Ectodermal cell (in vitro differentiated cells): ENCODE data around the gene THSD4.

ENCODE experiments used
- H3K27ac ChIP-seq: 2 replicates; pipeline ENCODE4 v1.7.0; 2013; ENCODE audit warnings: mild to moderate bottlenecking, low read depth, low read length; ENCODE audit not compliant: insufficient read depth, poor library complexity, severe bottlenecking
- H3K27me3 ChIP-seq: 2 replicates; pipeline ENCODE4 v1.7.0; 2013; ENCODE audit warnings: mild to moderate bottlenecking, low read length; ENCODE audit not compliant: insufficient read depth, control insufficient read depth, poor library complexity, severe bottlenecking
- H3K36me3 ChIP-seq: one replicate; pipeline ENCODE4 v1.7.0; 2013; ENCODE audit warnings: low read length; ENCODE audit not compliant: control insufficient read depth, insufficient read depth
- H3K4me1 ChIP-seq: one replicate; pipeline ENCODE4 v1.7.0; 2013; ENCODE audit warnings: low read length; ENCODE audit not compliant: control insufficient read depth, insufficient read depth
- H3K4me3 ChIP-seq: 2 replicates; pipeline ENCODE4 v1.7.0; 2013; ENCODE audit warnings: low read depth, low read length, control low read depth; ENCODE audit not compliant: insufficient read depth
- H3K9me3 ChIP-seq: 2 replicates; pipeline ENCODE4 v1.7.0; 2013; ENCODE audit warnings: mild to moderate bottlenecking, low read length, moderate library complexity; ENCODE audit not compliant: control insufficient read depth
- WGBS, 2 experiments: methylation state at CpG; one replicate each; pipeline ENCODE4 v1.1.7; 2013; ENCODE audit warnings: missing lambda C conversion rate in 2 of 2; 5-methylcytosine and 5-hydroxymethylcytosine counted together

Gene THSD4

GRCh38 chr15:71110405-71111180, 4.7 kb upstream of the THSD4 start:
- H3K36me3 ChIP-seq = no peaks in the 10 kb centered on the region
- 89 to 91% methylated on average over 13 of the region's 13 CpGs for WGBS, 2 experiments
- no peak overlapping the region for H3K27ac ChIP-seq

GRCh38 chr15:71111181-71111565, 4.1 kb upstream of the THSD4 start:
- no peak overlapping the region for H3K27ac ChIP-seq
- peaks cover 5% of the 10 kb centered on the region for H3K27me3 ChIP-seq
- H3K36me3 ChIP-seq = no peaks in the 10 kb centered on the region
- no peaks in the 10 kb centered on the region for H3K9me3 ChIP-seq
- H3K4me3 ChIP-seq = no peak overlapping the region
- peaks cover 10% of the 10 kb centered on the region for H3K4me1 ChIP-seq
- 85 to 92% methylated on average over 1 of the region's 1 CpG for WGBS, 2 experiments

More at GRCh38 chr15:71110405-71111180, 4.7 kb upstream of the THSD4 start:
- Histone ChIP-seq H3K4me3 (no peak overlapping the region), H3K4me1 (peaks cover 8% of the 10 kb centered on the region), H3K9me3 (no peaks in the 10 kb centered on the region), H3K27me3 (no peaks in the 10 kb centered on the region)

- Histone ChIP-seq H3K9me3 (no peaks in the 10 kb centered on the region), H3K27ac (no peak overlapping the region), H3K27me3 (peaks cover 12% of the 10 kb centered on the region), H3K36me3 (no peaks in the 10 kb centered on the region), H3K4me3 (no peak overlapping the region), H3K4me1 (peaks cover 11% of the 10 kb centered on the region)
- WGBS, 2 experiments = 44 to 48% methylated on average over 3 to 4 of the region's 4 CpGs
Measured at GRCh38 chr15:71111950-71112349, 3.3 kb upstream of the THSD4 start.

GRCh38 chr15:71112429-71112828, 2.8 kb upstream of the THSD4 start:
- H3K36me3 ChIP-seq = no peaks in the 10 kb centered on the region
- H3K27me3 ChIP-seq = peaks cover 17% of the 10 kb centered on the region
- no peak overlapping the region for H3K4me3 ChIP-seq
- no peak overlapping the region for H3K27ac ChIP-seq
- H3K9me3 ChIP-seq = no peaks in the 10 kb centered on the region
- peaks cover 11% of the 10 kb centered on the region for H3K4me1 ChIP-seq
- 90 to 100% methylated on average over 2 of the region's 2 CpGs for WGBS, 2 experiments

GRCh38 chr15:71114066-71114680, 1.1 kb upstream of the THSD4 start:
- Histone ChIP-seq H3K9me3 (no peaks in the 10 kb centered on the region), H3K4me3 (no peak overlapping the region)
- WGBS, 2 experiments = 41 to 43% methylated on average over 11 of the region's 11 CpGs

GRCh38 chr15:71115567-71116351, 488 bp downstream of the THSD4 start:
- H3K4me3 ChIP-seq = peak overlapping the region; percentile 59
- H3K27ac ChIP-seq = no peak overlapping the region
- no peaks in the 10 kb centered on the region for H3K9me3 ChIP-seq
- no peaks in the 10 kb centered on the region for H3K36me3 ChIP-seq
- peaks cover 15% of the 10 kb centered on the region for H3K4me1 ChIP-seq
- 1% methylated on average over 93 of the region's 93 CpGs for WGBS, 2 experiments
- H3K27me3 ChIP-seq = peaks cover 30% of the 10 kb centered on the region

More at GRCh38 chr15:71114066-71114680, 1.1 kb upstream of the THSD4 start:
- Histone ChIP-seq H3K36me3 (no peaks in the 10 kb centered on the region), H3K27ac (no peak overlapping the region), H3K4me1 (peaks cover 11% of the 10 kb centered on the region), H3K27me3 (peaks cover 30% of the 10 kb centered on the region)

- Histone ChIP-seq H3K4me3 (peak overlapping the region; percentile 59), H3K27me3 (peaks cover 30% of the 10 kb centered on the region), H3K9me3 (no peaks in the 10 kb centered on the region), H3K36me3 (no peaks in the 10 kb centered on the region), H3K4me1 (peaks cover 15% of the 10 kb centered on the region), H3K27ac (no peak overlapping the region)
- 32 to 38% methylated on average over 13 of the region's 13 CpGs for WGBS, 2 experiments
Measured at GRCh38 chr15:71116366-71116765, 1.1 kb downstream of the THSD4 start.

- Histone ChIP-seq H3K4me1 (peaks cover 19% of the 10 kb centered on the region), H3K27ac (no peak overlapping the region), H3K9me3 (no peaks in the 10 kb centered on the region), H3K4me3 (no peak overlapping the region), H3K27me3 (peaks cover 30% of the 10 kb centered on the region), H3K36me3 (no peaks in the 10 kb centered on the region)
- WGBS, 2 experiments = 87 to 96% methylated on average over 3 of the region's 3 CpGs
Measured at GRCh38 chr15:71116942-71117341, 1.7 kb downstream of the THSD4 start.

GRCh38 chr15:71117714-71118305, 2.5 kb downstream of the THSD4 start:
- Histone ChIP-seq H3K4me1 (peaks cover 24% of the 10 kb centered on the region), H3K27me3 (peaks cover 30% of the 10 kb centered on the region), H3K36me3 (no peaks in the 10 kb centered on the region), H3K4me3 (no peak overlapping the region), H3K27ac (no peak overlapping the region), H3K9me3 (no peaks in the 10 kb centered on the region)
- 85 to 87% methylated on average over 7 of the region's 7 CpGs for WGBS, 2 experiments

GRCh38 chr15:71118345-71118744, 3.1 kb downstream of the THSD4 start:
- Histone ChIP-seq H3K9me3 (no peaks in the 10 kb centered on the region), H3K27ac (no peak overlapping the region), H3K36me3 (no peaks in the 10 kb centered on the region), H3K4me3 (no peak overlapping the region), H3K27me3 (peaks cover 30% of the 10 kb centered on the region), H3K4me1 (peaks cover 24% of the 10 kb centered on the region)
- WGBS, 2 experiments = 93 to 94% methylated on average over 5 of the region's 5 CpGs
